Cardiac muscle cell (in vitro differentiated cells and primary cell): ENCODE results near the gene ITSN2. TPM values are rescaled to one million over a fixed set of nuclear protein-coding genes. Genes with fewer than 3 reads are reported as not detected.

Experiments
- DNase-seq, 2 donors: peaks; one replicate each; pipeline versions ENCODE4 v3.0.0 to v3.0.0-alpha.2; 2010 to 2017; ENCODE audit warnings: low read depth in 1 of 2, low spot score in 1 of 2
- H3K27ac ChIP-seq: fragments of 200-600 bp; sonication (generic); 2 replicates; pipeline ENCODE4 v1.5.1; 2016
- H3K27me3 ChIP-seq: fragments of 200-600 bp; sonication (generic); 2 replicates; pipeline ENCODE4 v1.6.0; 2016; ENCODE audit warnings: control low read depth
- H3K36me3 ChIP-seq: fragments of 200-600 bp; sonication (generic); 2 replicates; pipeline ENCODE4 v1.5.1; 2016; ENCODE audit warnings: control low read depth
- H3K4me1 ChIP-seq: fragments of 200-600 bp; sonication (generic); 2 replicates; pipeline ENCODE4 v1.8.1; 2017; ENCODE audit warnings: low read depth, mild to moderate bottlenecking, mixed run types
- H3K4me3 ChIP-seq: fragments of 200-600 bp; sonication (generic); 2 replicates; pipeline ENCODE4 v1.5.1; 2016; ENCODE audit warnings: mild to moderate bottlenecking
- H3K9me3 ChIP-seq: fragments of 200-600 bp; sonication (generic); 2 replicates; pipeline ENCODE4 v1.5.1; 2017; ENCODE audit warnings: low read depth, mild to moderate bottlenecking, control low read depth
- polyA plus RNA-seq: library from polyadenylated mRNA; unstranded; fragments of >200 nt; fragmentation: Nextera tagmentation; extraction: Ambion mirVana; gene quantifications from 2 replicates; pipeline ENCODE4 v1.2.1, GENCODE V29; 2016
- total RNA-seq: library from RNA; depleted of rRNA; stranded (reverse); fragments of >200 nt; gene quantifications from 2 replicates; pipeline ENCODE4 v1.2.3, GENCODE V29; 2016
- TF ChIP-seq, protein P1 (sequence below): IDR thresholded peaks from 2 replicates; pipeline ENCODE4 v1.5.1; 2012; ENCODE audit warnings: low read depth, mild to moderate bottlenecking, low read length

ITSN2 gene
- total and polyA plus RNA-seq, 2 experiments from 2014 or later, result 22.3 to 22.8 TPM

DNA sequence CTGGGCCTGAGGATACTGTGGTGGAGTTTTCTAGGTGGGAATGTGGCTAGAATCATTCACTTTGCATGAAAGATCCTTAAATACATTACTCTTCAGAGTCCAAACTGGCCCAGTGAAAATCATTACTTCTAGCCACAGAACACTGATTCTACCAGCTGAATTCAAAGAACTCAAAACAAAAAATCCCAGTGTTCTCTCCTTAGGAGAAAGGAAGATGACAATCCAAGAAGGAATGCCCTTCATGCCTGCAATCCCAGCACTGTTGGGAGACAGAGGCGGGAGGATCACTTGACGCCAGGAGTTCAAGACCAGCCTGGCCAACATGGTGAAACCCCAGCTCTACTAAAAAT is 150.3 kb downstream of the ITSN2 start:
- no peak for DNase-seq
- Histone ChIP-seq H3K36me3 (peaks cover 4% of the 10 kb centered on the region), H3K4me1 (no peaks in the 10 kb centered on the region)

DNA sequence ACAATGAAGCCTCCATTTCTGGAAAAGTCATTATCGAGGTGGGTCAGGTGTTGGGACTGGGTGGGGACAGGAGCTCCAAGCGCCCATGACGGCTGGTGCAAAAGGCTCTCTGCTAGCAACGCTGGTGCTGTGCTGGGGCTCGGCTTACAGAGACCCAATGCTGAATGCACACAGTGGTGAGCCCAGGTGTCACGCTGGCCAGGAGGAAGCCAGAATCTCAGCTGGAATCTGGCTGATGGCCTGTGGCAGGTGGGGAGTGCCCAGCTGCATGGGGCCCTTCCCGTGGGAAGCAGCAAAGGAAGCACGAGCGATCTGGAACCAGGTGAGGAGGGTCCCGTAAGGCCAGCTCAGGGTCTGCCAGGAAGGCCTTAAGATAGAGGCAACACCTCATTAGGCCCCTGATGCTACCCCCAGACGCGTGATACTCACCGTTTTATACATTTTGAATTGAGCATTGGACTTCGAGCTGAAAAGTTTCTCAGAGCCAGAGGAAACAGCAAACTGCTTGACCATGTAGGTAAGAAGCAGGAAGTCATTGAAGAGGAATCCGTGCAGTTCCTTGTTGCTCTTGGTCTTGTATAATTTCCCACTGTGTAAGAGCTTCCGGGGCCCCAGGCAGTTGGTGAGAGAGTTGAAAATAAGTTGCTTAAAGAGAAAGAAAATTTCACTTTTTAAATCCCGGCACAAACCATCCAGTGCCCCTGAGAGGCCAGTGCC is 150.8 kb downstream of the ITSN2 start:
- Histone ChIP-seq H3K9me3 (no peaks in the 10 kb centered on the region), H3K36me3 (peaks cover 4% of the 10 kb centered on the region), H3K27ac (no peak overlapping the region), H3K4me3 (no peak overlapping the region), H3K4me1 (no peaks in the 10 kb centered on the region), H3K27me3 (no peaks in the 10 kb centered on the region)
- TF ChIP-seq, protein P1, sequence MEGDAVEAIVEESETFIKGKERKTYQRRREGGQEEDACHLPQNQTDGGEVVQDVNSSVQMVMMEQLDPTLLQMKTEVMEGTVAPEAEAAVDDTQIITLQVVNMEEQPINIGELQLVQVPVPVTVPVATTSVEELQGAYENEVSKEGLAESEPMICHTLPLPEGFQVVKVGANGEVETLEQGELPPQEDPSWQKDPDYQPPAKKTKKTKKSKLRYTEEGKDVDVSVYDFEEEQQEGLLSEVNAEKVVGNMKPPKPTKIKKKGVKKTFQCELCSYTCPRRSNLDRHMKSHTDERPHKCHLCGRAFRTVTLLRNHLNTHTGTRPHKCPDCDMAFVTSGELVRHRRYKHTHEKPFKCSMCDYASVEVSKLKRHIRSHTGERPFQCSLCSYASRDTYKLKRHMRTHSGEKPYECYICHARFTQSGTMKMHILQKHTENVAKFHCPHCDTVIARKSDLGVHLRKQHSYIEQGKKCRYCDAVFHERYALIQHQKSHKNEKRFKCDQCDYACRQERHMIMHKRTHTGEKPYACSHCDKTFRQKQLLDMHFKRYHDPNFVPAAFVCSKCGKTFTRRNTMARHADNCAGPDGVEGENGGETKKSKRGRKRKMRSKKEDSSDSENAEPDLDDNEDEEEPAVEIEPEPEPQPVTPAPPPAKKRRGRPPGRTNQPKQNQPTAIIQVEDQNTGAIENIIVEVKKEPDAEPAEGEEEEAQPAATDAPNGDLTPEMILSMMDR, result no peak
- no peak for DNase-seq

More for the DNA sequence above, 150.3 kb downstream of the ITSN2 start:
- TF ChIP-seq, protein P1, result no peak
- Histone ChIP-seq H3K4me3 (no peak overlapping the region), H3K9me3 (no peaks in the 10 kb centered on the region), H3K27ac (no peak overlapping the region), H3K27me3 (no peaks in the 10 kb centered on the region)

DNA sequence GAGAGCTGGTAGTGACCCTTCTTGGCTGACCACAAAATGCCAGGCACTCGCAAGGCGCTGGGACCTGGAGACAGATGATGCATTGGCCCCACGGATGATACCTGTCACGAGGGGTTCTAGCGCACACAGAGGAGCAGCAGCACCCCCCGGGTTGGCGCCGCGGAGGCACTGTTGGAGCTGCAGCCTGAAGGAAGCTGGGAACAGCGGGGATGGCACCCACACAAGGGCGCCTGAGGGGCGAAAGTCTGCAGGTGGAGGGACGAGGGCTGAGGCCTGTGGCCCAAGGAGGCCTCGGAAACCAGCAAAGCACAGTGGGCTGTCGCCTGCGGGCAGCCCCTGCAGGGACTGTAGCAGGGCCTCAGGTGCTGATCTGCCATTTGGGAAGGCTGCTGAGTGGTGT is 151.8 kb downstream of the ITSN2 start:
- H3K4me1 ChIP-seq, result no peaks in the 10 kb centered on the region
- TF ChIP-seq, protein P1, result no peak
- peaks cover 4% of the 10 kb centered on the region for H3K36me3 ChIP-seq
- H3K9me3 ChIP-seq, result no peaks in the 10 kb centered on the region
- no peak overlapping the region for H3K4me3 ChIP-seq
- no peak overlapping the region for H3K27ac ChIP-seq
- no peak for DNase-seq
- no peaks in the 10 kb centered on the region for H3K27me3 ChIP-seq

DNA sequence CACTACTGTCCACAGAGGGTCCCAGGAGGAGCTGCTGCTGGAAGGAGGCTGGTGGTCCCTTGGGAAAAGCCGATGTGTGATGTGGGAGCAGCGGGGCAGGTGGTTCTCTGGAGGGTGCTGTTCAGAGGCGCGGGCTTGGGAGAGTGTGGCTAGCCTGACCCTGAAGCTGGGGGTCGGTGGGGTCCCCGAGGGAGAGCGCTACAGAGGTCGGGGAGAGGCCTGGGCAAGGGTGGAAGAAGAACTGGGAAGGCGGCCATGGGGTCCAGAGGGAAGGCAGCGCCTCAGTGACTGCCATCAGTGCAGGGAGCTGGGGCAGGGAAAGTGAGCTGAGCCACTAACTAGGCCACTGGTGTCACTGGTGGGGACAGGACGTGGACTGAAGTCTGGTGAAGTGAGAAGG is 153.0 kb downstream of the ITSN2 start:
- Histone ChIP-seq H3K36me3 (peaks cover 4% of the 10 kb centered on the region), H3K27ac (no peak overlapping the region), H3K9me3 (no peaks in the 10 kb centered on the region), H3K4me3 (no peak overlapping the region), H3K4me1 (no peaks in the 10 kb centered on the region), H3K27me3 (no peaks in the 10 kb centered on the region)
- DNase-seq, result no peak
- TF ChIP-seq, protein P1, result no peak

DNA sequence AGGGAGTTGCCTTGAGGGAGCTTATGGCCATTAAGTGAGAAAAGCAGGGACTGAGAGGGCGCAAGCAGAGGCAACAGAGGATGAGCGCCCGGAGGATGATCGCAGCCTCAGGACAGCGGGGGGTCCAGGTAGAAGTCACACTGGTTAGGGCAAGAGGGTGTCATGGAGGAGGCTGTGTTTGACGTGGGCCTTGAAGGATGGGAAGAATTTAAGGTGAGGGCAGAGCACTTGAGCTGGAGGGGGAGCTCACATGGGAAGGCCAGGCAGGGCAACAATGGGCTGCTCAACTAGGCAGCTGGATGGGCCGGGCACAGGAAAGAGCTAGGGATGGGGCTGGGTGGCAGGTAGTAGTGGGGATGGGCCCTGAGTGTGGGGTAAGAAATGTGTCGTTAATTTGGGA is 153.6 kb downstream of the ITSN2 start:
- DNase-seq, result no peak
- Histone ChIP-seq H3K9me3 (no peaks in the 10 kb centered on the region), H3K36me3 (peaks cover 4% of the 10 kb centered on the region), H3K4me1 (no peaks in the 10 kb centered on the region), H3K27me3 (no peaks in the 10 kb centered on the region), H3K4me3 (no peak overlapping the region), H3K27ac (no peak overlapping the region)
- TF ChIP-seq, protein P1, result no peak
